WTC11 (cell line): Measurements from ENCODE around the gene SUCLG2. TPM values are rescaled to one million over a fixed set of nuclear protein-coding genes. Genes with fewer than 3 reads are reported as not detected.

Experiments used
- ATAC-seq: fragments of 200-7000 bp; cut with Tn5 transposase; 2 replicates; pipeline ENCODE4 v1.10.0; 2021; ENCODE audit warnings: mild to moderate bottlenecking, moderate library complexity
- CTCF ChIA-PET: fragments of 300-600 bp; sonication (Branson Sonifier 250); formaldehyde crosslinking; loops from one replicate; lab custom pipeline; 2021; ENCODE audit warnings: antibody characterized with exemption; lab: Charles Lee
- POLR2A ChIA-PET: fragments of 350-600 bp; sonication (Branson Sonifier 250); formaldehyde crosslinking; loops from one replicate; lab custom pipeline; 2021; ENCODE audit warnings: antibody characterized with exemption; lab: Charles Lee
- DNase-seq: peaks from one replicate; pipeline ENCODE4 v3.0.0; 2021; ENCODE audit warnings: low spot score
- H3K27ac Mint-ChIP-seq: 2 replicates; pipeline ENCODE4 v1.8.0; 2021; ENCODE audit warnings: mixed read lengths
- H3K27me3 Mint-ChIP-seq: 2 replicates; pipeline ENCODE4 v1.8.0; 2021; ENCODE audit warnings: low read depth, mild to moderate bottlenecking, moderate library complexity, mixed read lengths
- H3K36me3 Mint-ChIP-seq: 2 replicates; pipeline ENCODE4 v1.8.0; 2021; ENCODE audit warnings: mixed read lengths
- H3K4me1 Mint-ChIP-seq: 2 replicates; pipeline ENCODE4 v1.8.0; 2022; ENCODE audit warnings: mixed read lengths
- H3K4me3 Mint-ChIP-seq: 2 replicates; pipeline ENCODE4 v1.8.0; 2021; ENCODE audit warnings: mild to moderate bottlenecking, moderate library complexity, mixed read lengths
- H3K9me3 Mint-ChIP-seq: 2 replicates; pipeline ENCODE4 v1.8.0; 2021; ENCODE audit warnings: mixed read lengths
- EMX1 ChIP-seq: fragments of 250-450 bp; sonication (Bioruptor Pico); IDR thresholded peaks from 2 replicates; pipeline ENCODE4 v1.8.0; 2021; ENCODE audit warnings: mild to moderate bottlenecking
- FOXJ3 ChIP-seq: sonication (generic); formaldehyde crosslinking; IDR thresholded peaks from 2 replicates; pipeline ENCODE4 v1.9.0; 2021; ENCODE audit warnings: missing genetic modification reagents, mild to moderate bottlenecking, borderline replicate concordance
- FOXK1 ChIP-seq: sonication (generic); formaldehyde crosslinking; IDR thresholded peaks from 2 replicates; pipeline ENCODE4 v1.8.0; 2022; ENCODE audit warnings: mild to moderate bottlenecking, moderate library complexity, missing genetic modification reagents
- HMGA2 ChIP-seq: fragments of 250-450 bp; sonication (Bioruptor Pico); IDR thresholded peaks from 2 replicates; pipeline ENCODE4 v1.4.0; 2021; ENCODE audit warnings: mild to moderate bottlenecking, moderate library complexity
- IRF2 ChIP-seq: sonication (generic); formaldehyde crosslinking; IDR thresholded peaks from 2 replicates; pipeline ENCODE4 v1.8.0; 2022; ENCODE audit warnings: low read depth, missing genetic modification reagents, borderline replicate concordance
- JAZF1 ChIP-seq: fragments of 250-450 bp; sonication (Bioruptor Pico); IDR thresholded peaks from 2 replicates; pipeline ENCODE4 v1.9.0; 2021; ENCODE audit warnings: moderate library complexity, mild to moderate bottlenecking, inconsistent platforms
- MYBL2 ChIP-seq: sonication (generic); formaldehyde crosslinking; IDR thresholded peaks from 2 replicates; pipeline ENCODE4 v1.8.1; 2023; ENCODE audit warnings: mild to moderate bottlenecking, moderate library complexity, missing genetic modification reagents
- OVOL2 ChIP-seq: fragments of 250-450 bp; sonication (Bioruptor Pico); IDR thresholded peaks from 2 replicates; pipeline ENCODE4 v1.9.0; 2021; ENCODE audit warnings: mild to moderate bottlenecking, borderline replicate concordance
- RORB ChIP-seq: fragments of 250-450 bp; sonication (Bioruptor Pico); IDR thresholded peaks from 2 replicates; pipeline ENCODE4 v1.9.0; 2021; ENCODE audit warnings: mild to moderate bottlenecking
- SOX15 ChIP-seq: fragments of 250-450 bp; sonication (Bioruptor Pico); IDR thresholded peaks from 2 replicates; pipeline ENCODE4 v1.9.0; 2021; ENCODE audit warnings: mild to moderate bottlenecking
- TEAD1 ChIP-seq: sonication (generic); formaldehyde crosslinking; IDR thresholded peaks from 2 replicates; pipeline ENCODE4 v1.8.0; 2022; ENCODE audit warnings: mild to moderate bottlenecking, missing genetic modification reagents
- ZNF263 ChIP-seq: sonication (generic); formaldehyde crosslinking; IDR thresholded peaks from 2 replicates; pipeline ENCODE4 v1.8.1; 2022; ENCODE audit warnings: low read depth, mild to moderate bottlenecking, moderate library complexity, missing genetic modification reagents
- total RNA-seq: library from RNA; stranded (reverse); gene quantifications from 3 replicates; pipeline ENCODE4 v1.2.3, GENCODE V29; 2021
- TF ChIP-seq, protein P1 (sequence below): sonication (generic); formaldehyde crosslinking; IDR thresholded peaks from 2 replicates; pipeline ENCODE4 v1.8.0; 2023; ENCODE audit warnings: mild to moderate bottlenecking, missing genetic modification reagents
- TF ChIP-seq, protein P2 (sequence below): sonication (generic); formaldehyde crosslinking; IDR thresholded peaks from 2 replicates; pipeline ENCODE4 v1.8.1; 2022; ENCODE audit warnings: low read depth, missing genetic modification reagents, borderline replicate concordance
- TF ChIP-seq, protein P3 (sequence below): sonication (generic); formaldehyde crosslinking; conservative IDR thresholded peaks from 2 replicates; pipeline ENCODE4 v1.8.1; 2022; ENCODE audit warnings: mild to moderate bottlenecking, missing genetic modification reagents
- TF ChIP-seq, protein P4 (sequence below): fragments of 250-450 bp; sonication (Bioruptor Pico); IDR thresholded peaks from 2 replicates; pipeline ENCODE4 v1.8.0; 2021; ENCODE audit warnings: mild to moderate bottlenecking
- TF ChIP-seq, protein P5 (sequence below): sonication (generic); formaldehyde crosslinking; IDR thresholded peaks from 2 replicates; pipeline ENCODE4 v1.8.1; 2022; ENCODE audit warnings: low read depth, mild to moderate bottlenecking, moderate library complexity, missing genetic modification reagents, borderline replicate concordance
- TF ChIP-seq, protein P6 (sequence below): sonication (generic); formaldehyde crosslinking; IDR thresholded peaks from 2 replicates; pipeline ENCODE4 v1.8.0; 2022; ENCODE audit warnings: missing genetic modification reagents
- TF ChIP-seq, protein P7 (sequence below): sonication (generic); formaldehyde crosslinking; IDR thresholded peaks from 2 replicates; pipeline ENCODE4 v1.8.1; 2022; ENCODE audit warnings: mild to moderate bottlenecking, missing genetic modification reagents, moderate library complexity, borderline replicate concordance

SUCLG2 gene
- total RNA-seq, 1 experiment from 2014 or later, result 39.7 TPM

DNA sequence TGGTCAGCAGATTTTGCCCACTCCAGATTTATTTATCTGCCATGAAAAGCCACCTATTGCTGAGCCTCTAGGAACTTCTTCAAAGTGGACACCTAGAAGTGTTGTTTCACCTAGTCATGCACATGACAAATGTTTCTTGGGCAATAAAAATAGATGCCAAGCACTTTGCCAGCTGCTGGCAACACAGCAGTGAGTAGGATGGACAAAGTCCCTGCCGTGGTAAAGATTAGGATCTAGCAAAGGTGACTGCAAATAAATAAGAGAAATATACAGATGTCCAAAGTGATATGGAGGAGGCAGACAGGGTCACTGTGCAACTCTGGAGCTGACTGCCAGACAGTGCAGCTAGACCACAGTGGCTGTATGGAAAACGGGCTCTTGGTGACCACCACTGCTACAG, 137.9 kb downstream of the SUCLG2 start:
- DNase-seq (no peak), ATAC-seq (no peak)
- Mint-ChIP-seq H3K36me3 (peaks cover 19% of the 10 kb centered on the region), H3K27ac (no peak overlapping the region; the same call in 1 of the 2 replicates), H3K27me3 (no peaks in the 10 kb centered on the region), H3K4me1 (peaks cover 15% of the 10 kb centered on the region), H3K4me3 (no peak overlapping the region), H3K9me3 (peaks cover 3% of the 10 kb centered on the region)
- ChIA-PET POLR2A (no interaction called here), CTCF (no interaction called here)
- TF ChIP-seq IRF2 (CRISPR knock-in tag) (no peak), HMGA2 (no peak), ZNF263 (CRISPR knock-in tag) (no peak), MYBL2 (CRISPR knock-in tag) (no peak), SOX15 (CRISPR knock-in tag) (no peak), RORB (CRISPR knock-in tag) (no peak), FOXK1 (CRISPR knock-in tag) (no peak), TEAD1 (no peak), EMX1 (CRISPR knock-in tag) (no peak), OVOL2 (CRISPR knock-in tag) (no peak), JAZF1 (CRISPR knock-in tag) (no peak), FOXJ3 (no peak)
- TF ChIP-seq, protein P1, sequence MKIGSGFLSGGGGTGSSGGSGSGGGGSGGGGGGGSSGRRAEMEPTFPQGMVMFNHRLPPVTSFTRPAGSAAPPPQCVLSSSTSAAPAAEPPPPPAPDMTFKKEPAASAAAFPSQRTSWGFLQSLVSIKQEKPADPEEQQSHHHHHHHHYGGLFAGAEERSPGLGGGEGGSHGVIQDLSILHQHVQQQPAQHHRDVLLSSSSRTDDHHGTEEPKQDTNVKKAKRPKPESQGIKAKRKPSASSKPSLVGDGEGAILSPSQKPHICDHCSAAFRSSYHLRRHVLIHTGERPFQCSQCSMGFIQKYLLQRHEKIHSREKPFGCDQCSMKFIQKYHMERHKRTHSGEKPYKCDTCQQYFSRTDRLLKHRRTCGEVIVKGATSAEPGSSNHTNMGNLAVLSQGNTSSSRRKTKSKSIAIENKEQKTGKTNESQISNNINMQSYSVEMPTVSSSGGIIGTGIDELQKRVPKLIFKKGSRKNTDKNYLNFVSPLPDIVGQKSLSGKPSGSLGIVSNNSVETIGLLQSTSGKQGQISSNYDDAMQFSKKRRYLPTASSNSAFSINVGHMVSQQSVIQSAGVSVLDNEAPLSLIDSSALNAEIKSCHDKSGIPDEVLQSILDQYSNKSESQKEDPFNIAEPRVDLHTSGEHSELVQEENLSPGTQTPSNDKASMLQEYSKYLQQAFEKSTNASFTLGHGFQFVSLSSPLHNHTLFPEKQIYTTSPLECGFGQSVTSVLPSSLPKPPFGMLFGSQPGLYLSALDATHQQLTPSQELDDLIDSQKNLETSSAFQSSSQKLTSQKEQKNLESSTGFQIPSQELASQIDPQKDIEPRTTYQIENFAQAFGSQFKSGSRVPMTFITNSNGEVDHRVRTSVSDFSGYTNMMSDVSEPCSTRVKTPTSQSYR (CRISPR knock-in tag), result no peak
- TF ChIP-seq, protein P2, sequence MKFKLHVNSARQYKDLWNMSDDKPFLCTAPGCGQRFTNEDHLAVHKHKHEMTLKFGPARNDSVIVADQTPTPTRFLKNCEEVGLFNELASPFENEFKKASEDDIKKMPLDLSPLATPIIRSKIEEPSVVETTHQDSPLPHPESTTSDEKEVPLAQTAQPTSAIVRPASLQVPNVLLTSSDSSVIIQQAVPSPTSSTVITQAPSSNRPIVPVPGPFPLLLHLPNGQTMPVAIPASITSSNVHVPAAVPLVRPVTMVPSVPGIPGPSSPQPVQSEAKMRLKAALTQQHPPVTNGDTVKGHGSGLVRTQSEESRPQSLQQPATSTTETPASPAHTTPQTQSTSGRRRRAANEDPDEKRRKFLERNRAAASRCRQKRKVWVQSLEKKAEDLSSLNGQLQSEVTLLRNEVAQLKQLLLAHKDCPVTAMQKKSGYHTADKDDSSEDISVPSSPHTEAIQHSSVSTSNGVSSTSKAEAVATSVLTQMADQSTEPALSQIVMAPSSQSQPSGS (CRISPR knock-in tag), result no peak
- TF ChIP-seq, protein P3, sequence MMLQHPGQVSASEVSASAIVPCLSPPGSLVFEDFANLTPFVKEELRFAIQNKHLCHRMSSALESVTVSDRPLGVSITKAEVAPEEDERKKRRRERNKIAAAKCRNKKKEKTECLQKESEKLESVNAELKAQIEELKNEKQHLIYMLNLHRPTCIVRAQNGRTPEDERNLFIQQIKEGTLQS, result no peak
- TF ChIP-seq, protein P4, sequence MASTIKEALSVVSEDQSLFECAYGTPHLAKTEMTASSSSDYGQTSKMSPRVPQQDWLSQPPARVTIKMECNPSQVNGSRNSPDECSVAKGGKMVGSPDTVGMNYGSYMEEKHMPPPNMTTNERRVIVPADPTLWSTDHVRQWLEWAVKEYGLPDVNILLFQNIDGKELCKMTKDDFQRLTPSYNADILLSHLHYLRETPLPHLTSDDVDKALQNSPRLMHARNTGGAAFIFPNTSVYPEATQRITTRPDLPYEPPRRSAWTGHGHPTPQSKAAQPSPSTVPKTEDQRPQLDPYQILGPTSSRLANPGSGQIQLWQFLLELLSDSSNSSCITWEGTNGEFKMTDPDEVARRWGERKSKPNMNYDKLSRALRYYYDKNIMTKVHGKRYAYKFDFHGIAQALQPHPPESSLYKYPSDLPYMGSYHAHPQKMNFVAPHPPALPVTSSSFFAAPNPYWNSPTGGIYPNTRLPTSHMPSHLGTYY (CRISPR knock-in tag), result no peak
- TF ChIP-seq, protein P5, sequence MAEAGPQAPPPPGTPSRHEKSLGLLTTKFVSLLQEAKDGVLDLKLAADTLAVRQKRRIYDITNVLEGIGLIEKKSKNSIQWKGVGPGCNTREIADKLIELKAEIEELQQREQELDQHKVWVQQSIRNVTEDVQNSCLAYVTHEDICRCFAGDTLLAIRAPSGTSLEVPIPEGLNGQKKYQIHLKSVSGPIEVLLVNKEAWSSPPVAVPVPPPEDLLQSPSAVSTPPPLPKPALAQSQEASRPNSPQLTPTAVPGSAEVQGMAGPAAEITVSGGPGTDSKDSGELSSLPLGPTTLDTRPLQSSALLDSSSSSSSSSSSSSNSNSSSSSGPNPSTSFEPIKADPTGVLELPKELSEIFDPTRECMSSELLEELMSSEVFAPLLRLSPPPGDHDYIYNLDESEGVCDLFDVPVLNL, result no peak
- TF ChIP-seq, protein P6, sequence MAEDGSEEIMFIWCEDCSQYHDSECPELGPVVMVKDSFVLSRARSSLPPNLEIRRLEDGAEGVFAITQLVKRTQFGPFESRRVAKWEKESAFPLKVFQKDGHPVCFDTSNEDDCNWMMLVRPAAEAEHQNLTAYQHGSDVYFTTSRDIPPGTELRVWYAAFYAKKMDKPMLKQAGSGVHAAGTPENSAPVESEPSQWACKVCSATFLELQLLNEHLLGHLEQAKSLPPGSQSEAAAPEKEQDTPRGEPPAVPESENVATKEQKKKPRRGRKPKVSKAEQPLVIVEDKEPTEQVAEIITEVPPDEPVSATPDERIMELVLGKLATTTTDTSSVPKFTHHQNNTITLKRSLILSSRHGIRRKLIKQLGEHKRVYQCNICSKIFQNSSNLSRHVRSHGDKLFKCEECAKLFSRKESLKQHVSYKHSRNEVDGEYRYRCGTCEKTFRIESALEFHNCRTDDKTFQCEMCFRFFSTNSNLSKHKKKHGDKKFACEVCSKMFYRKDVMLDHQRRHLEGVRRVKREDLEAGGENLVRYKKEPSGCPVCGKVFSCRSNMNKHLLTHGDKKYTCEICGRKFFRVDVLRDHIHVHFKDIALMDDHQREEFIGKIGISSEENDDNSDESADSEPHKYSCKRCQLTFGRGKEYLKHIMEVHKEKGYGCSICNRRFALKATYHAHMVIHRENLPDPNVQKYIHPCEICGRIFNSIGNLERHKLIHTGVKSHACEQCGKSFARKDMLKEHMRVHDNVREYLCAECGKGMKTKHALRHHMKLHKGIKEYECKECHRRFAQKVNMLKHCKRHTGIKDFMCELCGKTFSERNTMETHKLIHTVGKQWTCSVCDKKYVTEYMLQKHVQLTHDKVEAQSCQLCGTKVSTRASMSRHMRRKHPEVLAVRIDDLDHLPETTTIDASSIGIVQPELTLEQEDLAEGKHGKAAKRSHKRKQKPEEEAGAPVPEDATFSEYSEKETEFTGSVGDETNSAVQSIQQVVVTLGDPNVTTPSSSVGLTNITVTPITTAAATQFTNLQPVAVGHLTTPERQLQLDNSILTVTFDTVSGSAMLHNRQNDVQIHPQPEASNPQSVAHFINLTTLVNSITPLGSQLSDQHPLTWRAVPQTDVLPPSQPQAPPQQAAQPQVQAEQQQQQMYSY (CRISPR knock-in tag), result no peak
- TF ChIP-seq, protein P7, sequence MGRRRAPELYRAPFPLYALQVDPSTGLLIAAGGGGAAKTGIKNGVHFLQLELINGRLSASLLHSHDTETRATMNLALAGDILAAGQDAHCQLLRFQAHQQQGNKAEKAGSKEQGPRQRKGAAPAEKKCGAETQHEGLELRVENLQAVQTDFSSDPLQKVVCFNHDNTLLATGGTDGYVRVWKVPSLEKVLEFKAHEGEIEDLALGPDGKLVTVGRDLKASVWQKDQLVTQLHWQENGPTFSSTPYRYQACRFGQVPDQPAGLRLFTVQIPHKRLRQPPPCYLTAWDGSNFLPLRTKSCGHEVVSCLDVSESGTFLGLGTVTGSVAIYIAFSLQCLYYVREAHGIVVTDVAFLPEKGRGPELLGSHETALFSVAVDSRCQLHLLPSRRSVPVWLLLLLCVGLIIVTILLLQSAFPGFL, result no peak
